HL-60 (cell line): ENCODE results near the gene MUSK.

ENCODE experiments used
- DNase-seq, 2 experiments: peaks; one replicate each; pipeline ENCODE4 v3.0.0-alpha.2; 2010 to 2020; ENCODE audit warnings: low read depth in 1 of 2, low spot score in 1 of 2
- H3K27ac ChIP-seq: fragments of 250-450 bp; sonication (Bioruptor Pico); replicated peaks from 2 replicates; pipeline ENCODE4 v1.5.1; 2020; ENCODE audit warnings: mild to moderate bottlenecking, moderate library complexity
- H3K27me3 ChIP-seq: fragments of 250-450 bp; sonication (Bioruptor Pico); 2 replicates; pipeline ENCODE4 v1.5.1; 2021; ENCODE audit warnings: mild to moderate bottlenecking, moderate library complexity; ENCODE audit not compliant: insufficient read depth, poor library complexity, severe bottlenecking
- H3K4me3 ChIP-seq: replicated peaks from 2 replicates; pipeline ENCODE4 v1.5.1; 2011; ENCODE audit warnings: mild to moderate bottlenecking, control low read depth, low read length; ENCODE audit not compliant: insufficient read depth
- CTCF ChIP-seq: IDR thresholded peaks from one replicate; pipeline ENCODE4 v1.5.1; 2011; ENCODE audit warnings: low read length, control low read depth, inconsistent platforms; ENCODE audit not compliant: insufficient read depth
- GABPA ChIP-seq: IDR thresholded peaks from 2 replicates; pipeline ENCODE4 v1.6.1; 2012; ENCODE audit warnings: low read depth
- POLR2AphosphoS5 ChIP-seq: IDR thresholded peaks from 2 replicates; pipeline ENCODE4 v1.6.1; 2012; ENCODE audit warnings: low read depth
- SPI1 ChIP-seq: IDR thresholded peaks from 2 replicates; pipeline ENCODE4 v1.6.1; 2012; ENCODE audit warnings: low read depth, mild to moderate bottlenecking, borderline replicate concordance
- TF ChIP-seq, protein P1 (sequence below): IDR thresholded peaks from 2 replicates; pipeline ENCODE4 v1.6.1; 2012; ENCODE audit warnings: low read depth; ENCODE audit not compliant: insufficient replicate concordance

Gene MUSK

DNA sequence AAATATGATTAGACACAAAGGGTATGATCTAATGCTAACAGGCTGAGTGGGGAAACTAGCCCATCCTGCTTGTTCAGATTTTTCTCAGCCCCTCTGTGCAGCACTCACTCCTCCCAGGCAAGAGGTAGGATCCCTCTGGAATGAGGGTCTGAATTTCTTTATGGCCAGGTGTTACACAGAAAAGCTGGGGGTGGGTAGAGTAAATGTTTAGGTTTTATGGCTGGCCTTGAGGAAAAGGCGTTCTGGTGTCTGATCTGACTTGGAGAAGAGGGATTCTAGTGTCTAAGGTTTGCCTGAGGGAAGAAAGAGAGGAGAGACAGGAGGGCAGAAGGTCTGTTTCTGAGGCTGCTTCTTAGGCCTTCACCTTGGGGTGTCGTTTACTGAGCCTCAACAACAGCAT is 97.3 kb downstream of the MUSK start:
- DNase-seq = no peak
- TF ChIP-seq, protein P1, sequence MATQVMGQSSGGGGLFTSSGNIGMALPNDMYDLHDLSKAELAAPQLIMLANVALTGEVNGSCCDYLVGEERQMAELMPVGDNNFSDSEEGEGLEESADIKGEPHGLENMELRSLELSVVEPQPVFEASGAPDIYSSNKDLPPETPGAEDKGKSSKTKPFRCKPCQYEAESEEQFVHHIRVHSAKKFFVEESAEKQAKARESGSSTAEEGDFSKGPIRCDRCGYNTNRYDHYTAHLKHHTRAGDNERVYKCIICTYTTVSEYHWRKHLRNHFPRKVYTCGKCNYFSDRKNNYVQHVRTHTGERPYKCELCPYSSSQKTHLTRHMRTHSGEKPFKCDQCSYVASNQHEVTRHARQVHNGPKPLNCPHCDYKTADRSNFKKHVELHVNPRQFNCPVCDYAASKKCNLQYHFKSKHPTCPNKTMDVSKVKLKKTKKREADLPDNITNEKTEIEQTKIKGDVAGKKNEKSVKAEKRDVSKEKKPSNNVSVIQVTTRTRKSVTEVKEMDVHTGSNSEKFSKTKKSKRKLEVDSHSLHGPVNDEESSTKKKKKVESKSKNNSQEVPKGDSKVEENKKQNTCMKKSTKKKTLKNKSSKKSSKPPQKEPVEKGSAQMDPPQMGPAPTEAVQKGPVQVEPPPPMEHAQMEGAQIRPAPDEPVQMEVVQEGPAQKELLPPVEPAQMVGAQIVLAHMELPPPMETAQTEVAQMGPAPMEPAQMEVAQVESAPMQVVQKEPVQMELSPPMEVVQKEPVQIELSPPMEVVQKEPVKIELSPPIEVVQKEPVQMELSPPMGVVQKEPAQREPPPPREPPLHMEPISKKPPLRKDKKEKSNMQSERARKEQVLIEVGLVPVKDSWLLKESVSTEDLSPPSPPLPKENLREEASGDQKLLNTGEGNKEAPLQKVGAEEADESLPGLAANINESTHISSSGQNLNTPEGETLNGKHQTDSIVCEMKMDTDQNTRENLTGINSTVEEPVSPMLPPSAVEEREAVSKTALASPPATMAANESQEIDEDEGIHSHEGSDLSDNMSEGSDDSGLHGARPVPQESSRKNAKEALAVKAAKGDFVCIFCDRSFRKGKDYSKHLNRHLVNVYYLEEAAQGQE = no peak
- TF ChIP-seq CTCF = no peak
- H3K4me3 ChIP-seq = no peak overlapping the region
- no peaks in the 10 kb centered on the region for H3K27me3 ChIP-seq
- no peak overlapping the region for H3K27ac ChIP-seq

- H3K27ac ChIP-seq = no peak overlapping the region
- H3K4me3 ChIP-seq = no peak overlapping the region
- no peak for TF ChIP-seq GABPA
- no peak for TF ChIP-seq CTCF
- no peak for TF ChIP-seq POLR2AphosphoS5
- TF ChIP-seq SPI1 = no peak
- TF ChIP-seq, protein P1 = no peak
- DNase-seq = no peak
- H3K27me3 ChIP-seq = no peaks in the 10 kb centered on the region
Measured at GRCh38 chr9:110767559-110768063, 99.0 kb downstream of the MUSK start.

GRCh38 chr9:110768886-110769285 is 100.3 kb downstream of the MUSK start:
- Histone ChIP-seq H3K27me3 (no peaks in the 10 kb centered on the region), H3K27ac (no peak overlapping the region), H3K4me3 (no peak overlapping the region)
- TF ChIP-seq, protein P1 = no peak
- TF ChIP-seq GABPA (no peak), POLR2AphosphoS5 (no peak), CTCF (no peak), SPI1 (no peak)
- no peak for DNase-seq
